Panc1 (cell line): ENCODE measurements around the gene EFNA5. TPM values are rescaled to one million over a fixed set of nuclear protein-coding genes. Genes with fewer than 3 reads are reported as not detected.

Source experiments
- ATAC-seq: fragments of 200-7000 bp; cut with Tn5 transposase; 2 replicates; pipeline ENCODE4 v1.9.1; 2020; ENCODE audit warnings: mild to moderate bottlenecking, moderate library complexity
- BruUV-seq: library from RNA; stranded (reverse); fragments of 400-500 nt; replicated peaks from 2 replicates; lab custom pipeline; 2021; lab: Mats Ljungman, UMichigan
- CTCF ChIA-PET: fragments of 300-600 bp; sonication (Branson Sonifier 250); formaldehyde crosslinking; loops from one replicate; lab custom pipeline; 2022; ENCODE audit warnings: antibody characterized with exemption; lab: Charles Lee
- POLR2A ChIA-PET: fragments of 300-600 bp; sonication (Branson Sonifier 250); formaldehyde crosslinking; loops from one replicate; lab custom pipeline; 2022; ENCODE audit warnings: antibody characterized with exemption; lab: Charles Lee
- DNase-seq: peaks from one replicate; pipeline ENCODE4 v3.0.0-alpha.2; 2010; ENCODE audit warnings: low read depth, low spot score
- H3K27ac ChIP-seq: 2 replicates; pipeline ENCODE4 v1.5.1; 2011; ENCODE audit warnings: mild to moderate bottlenecking, low read length, inconsistent platforms
- H3K27me3 ChIP-seq: fragments of 200-500 bp; sonication (Bioruptor generic); 2 replicates; pipeline ENCODE4 v1.6.0; 2014; ENCODE audit warnings: low read length, inconsistent platforms; ENCODE audit not compliant: control insufficient read depth, insufficient read depth
- H3K36me3 ChIP-seq: fragments of 200-500 bp; sonication (Bioruptor generic); 2 replicates; pipeline ENCODE4 v1.5.1; 2014; ENCODE audit warnings: inconsistent platforms, mild to moderate bottlenecking, low read length, moderate library complexity; ENCODE audit not compliant: control insufficient read depth, insufficient read depth
- H3K4me1 ChIP-seq: 2 replicates; pipeline ENCODE4 v1.5.1; 2011; ENCODE audit warnings: inconsistent platforms, mild to moderate bottlenecking, low read length, moderate library complexity; ENCODE audit not compliant: control insufficient read depth, insufficient read depth
- H3K4me3 ChIP-seq, 2 experiments: 2 replicates each; pipeline ENCODE4 v1.5.1; 2011 to 2012; ENCODE audit warnings: low read depth in 2 of 2, low read length in 2 of 2, mild to moderate bottlenecking in 2 of 2, inconsistent platforms in 1 of 2, moderate library complexity in 1 of 2
- H3K9me3 ChIP-seq: fragments of 200-500 bp; sonication (Bioruptor generic); 2 replicates; pipeline ENCODE4 v1.5.1; 2014; ENCODE audit warnings: low read depth, mild to moderate bottlenecking, inconsistent platforms, low read length, moderate library complexity; ENCODE audit not compliant: control insufficient read depth, insufficient read depth
- POLR2AphosphoS5 ChIP-seq: IDR thresholded peaks from 2 replicates; pipeline ENCODE4 v1.6.1; 2012; ENCODE audit warnings: mild to moderate bottlenecking, low read depth, low read length, moderate library complexity
- SIN3A ChIP-seq: IDR thresholded peaks from 2 replicates; pipeline ENCODE4 v1.6.1; 2012; ENCODE audit warnings: low read depth, mild to moderate bottlenecking, low read length, moderate library complexity, borderline replicate concordance; ENCODE audit not compliant: insufficient read depth
- TCF7L2 ChIP-seq: IDR thresholded peaks from 2 replicates; pipeline ENCODE4 v1.6.1; 2011; ENCODE audit warnings: mild to moderate bottlenecking, low read depth, low read length, inconsistent platforms
- in situ Hi-C: cut with HindIII; loops from 2 replicates; pipeline ENCODE4 v1.10.0; 2016; ENCODE audit warnings: low sequenced_read_pairs, low pct_unique_long_range_greater_than_20kb
- intact Hi-C: fragments of 100-400 bp; cut with micrococcal nuclease; formaldehyde crosslinking; loops from one replicate; pipeline ENCODE4 v1.10.0; 2022; ENCODE audit not compliant: unreplicated experiment
- total RNA-seq: library from RNA; stranded (reverse); gene quantifications from one replicate; pipeline ENCODE4 v1.2.1, GENCODE V29; 2021; ENCODE audit not compliant: unreplicated experiment
- TF ChIP-seq, protein P1 (sequence below): fragments of 450-650 bp; IDR thresholded peaks from 2 replicates; pipeline ENCODE4 v1.5.1; 2017; ENCODE audit warnings: mild to moderate bottlenecking
- TF ChIP-seq, protein P2 (sequence below), 2 experiments: IDR thresholded peaks; 2 replicates each; pipeline ENCODE4 v1.6.1; 2011 to 2012; ENCODE audit warnings: low read depth in 2 of 2, control low read depth in 1 of 2, low read length in 1 of 2, mild to moderate bottlenecking in 1 of 2, moderate library complexity in 1 of 2; ENCODE audit not compliant: insufficient read depth in 1 of 2

EFNA5 gene
- total RNA-seq, 1 experiment from 2014 or later = 30.5 TPM

DNA sequence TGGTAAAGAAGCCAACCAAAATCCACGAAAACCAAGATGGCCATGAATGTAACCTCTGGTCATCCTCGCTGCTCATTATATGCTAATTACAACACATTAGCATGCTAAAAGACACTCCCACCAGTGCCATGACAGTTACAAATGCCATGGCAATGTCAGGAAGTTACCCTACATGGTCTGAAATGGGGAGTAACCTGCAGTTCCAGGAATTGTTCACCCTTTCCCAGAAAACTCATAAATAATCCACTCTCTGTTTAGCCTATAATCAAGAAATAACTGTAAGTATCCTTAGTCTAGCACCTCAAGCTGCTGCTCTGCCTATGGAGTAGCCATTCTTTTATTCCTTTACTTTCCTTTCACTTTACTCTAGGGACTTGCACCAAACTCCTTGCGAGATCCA lies 160.6 kb downstream of the EFNA5 start:
- POLR2A ChIA-PET = no interaction called here
- H3K36me3 ChIP-seq = no peaks in the 10 kb centered on the region
- no peaks in the 10 kb centered on the region for H3K27me3 ChIP-seq
- ATAC-seq (no peak), DNase-seq (no peak)
- in situ Hi-C loops (no loop called here), intact Hi-C loops (no loop called here)
- no peak overlapping the region for H3K4me3 ChIP-seq
- CTCF ChIA-PET = interaction anchor here (0.7 kb wide), 1 partner anchor 263 kb away, joined by 3 read pairs; no protein-coding TSS in a partner anchor
- no peaks in the 10 kb centered on the region for H3K9me3 ChIP-seq
- TF ChIP-seq SIN3A (no peak), TCF7L2 (no peak), POLR2AphosphoS5 (no peak)
- TF ChIP-seq, protein P1, sequence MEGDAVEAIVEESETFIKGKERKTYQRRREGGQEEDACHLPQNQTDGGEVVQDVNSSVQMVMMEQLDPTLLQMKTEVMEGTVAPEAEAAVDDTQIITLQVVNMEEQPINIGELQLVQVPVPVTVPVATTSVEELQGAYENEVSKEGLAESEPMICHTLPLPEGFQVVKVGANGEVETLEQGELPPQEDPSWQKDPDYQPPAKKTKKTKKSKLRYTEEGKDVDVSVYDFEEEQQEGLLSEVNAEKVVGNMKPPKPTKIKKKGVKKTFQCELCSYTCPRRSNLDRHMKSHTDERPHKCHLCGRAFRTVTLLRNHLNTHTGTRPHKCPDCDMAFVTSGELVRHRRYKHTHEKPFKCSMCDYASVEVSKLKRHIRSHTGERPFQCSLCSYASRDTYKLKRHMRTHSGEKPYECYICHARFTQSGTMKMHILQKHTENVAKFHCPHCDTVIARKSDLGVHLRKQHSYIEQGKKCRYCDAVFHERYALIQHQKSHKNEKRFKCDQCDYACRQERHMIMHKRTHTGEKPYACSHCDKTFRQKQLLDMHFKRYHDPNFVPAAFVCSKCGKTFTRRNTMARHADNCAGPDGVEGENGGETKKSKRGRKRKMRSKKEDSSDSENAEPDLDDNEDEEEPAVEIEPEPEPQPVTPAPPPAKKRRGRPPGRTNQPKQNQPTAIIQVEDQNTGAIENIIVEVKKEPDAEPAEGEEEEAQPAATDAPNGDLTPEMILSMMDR = no peak
- TF ChIP-seq, protein P2, sequence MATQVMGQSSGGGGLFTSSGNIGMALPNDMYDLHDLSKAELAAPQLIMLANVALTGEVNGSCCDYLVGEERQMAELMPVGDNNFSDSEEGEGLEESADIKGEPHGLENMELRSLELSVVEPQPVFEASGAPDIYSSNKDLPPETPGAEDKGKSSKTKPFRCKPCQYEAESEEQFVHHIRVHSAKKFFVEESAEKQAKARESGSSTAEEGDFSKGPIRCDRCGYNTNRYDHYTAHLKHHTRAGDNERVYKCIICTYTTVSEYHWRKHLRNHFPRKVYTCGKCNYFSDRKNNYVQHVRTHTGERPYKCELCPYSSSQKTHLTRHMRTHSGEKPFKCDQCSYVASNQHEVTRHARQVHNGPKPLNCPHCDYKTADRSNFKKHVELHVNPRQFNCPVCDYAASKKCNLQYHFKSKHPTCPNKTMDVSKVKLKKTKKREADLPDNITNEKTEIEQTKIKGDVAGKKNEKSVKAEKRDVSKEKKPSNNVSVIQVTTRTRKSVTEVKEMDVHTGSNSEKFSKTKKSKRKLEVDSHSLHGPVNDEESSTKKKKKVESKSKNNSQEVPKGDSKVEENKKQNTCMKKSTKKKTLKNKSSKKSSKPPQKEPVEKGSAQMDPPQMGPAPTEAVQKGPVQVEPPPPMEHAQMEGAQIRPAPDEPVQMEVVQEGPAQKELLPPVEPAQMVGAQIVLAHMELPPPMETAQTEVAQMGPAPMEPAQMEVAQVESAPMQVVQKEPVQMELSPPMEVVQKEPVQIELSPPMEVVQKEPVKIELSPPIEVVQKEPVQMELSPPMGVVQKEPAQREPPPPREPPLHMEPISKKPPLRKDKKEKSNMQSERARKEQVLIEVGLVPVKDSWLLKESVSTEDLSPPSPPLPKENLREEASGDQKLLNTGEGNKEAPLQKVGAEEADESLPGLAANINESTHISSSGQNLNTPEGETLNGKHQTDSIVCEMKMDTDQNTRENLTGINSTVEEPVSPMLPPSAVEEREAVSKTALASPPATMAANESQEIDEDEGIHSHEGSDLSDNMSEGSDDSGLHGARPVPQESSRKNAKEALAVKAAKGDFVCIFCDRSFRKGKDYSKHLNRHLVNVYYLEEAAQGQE (IDR thresholded peaks at IDR 0.05; ENCODE audit: insufficient read depth in 1 of 2, low read depth in 2 of 2, low read length in 1 of 2) = no peak
- BruUV-seq = no TSS peak
- H3K4me1 ChIP-seq = peaks cover 4% of the 10 kb centered on the region; the same call in 1 of the 2 replicates
- H3K27ac ChIP-seq = no peak overlapping the region

DNA sequence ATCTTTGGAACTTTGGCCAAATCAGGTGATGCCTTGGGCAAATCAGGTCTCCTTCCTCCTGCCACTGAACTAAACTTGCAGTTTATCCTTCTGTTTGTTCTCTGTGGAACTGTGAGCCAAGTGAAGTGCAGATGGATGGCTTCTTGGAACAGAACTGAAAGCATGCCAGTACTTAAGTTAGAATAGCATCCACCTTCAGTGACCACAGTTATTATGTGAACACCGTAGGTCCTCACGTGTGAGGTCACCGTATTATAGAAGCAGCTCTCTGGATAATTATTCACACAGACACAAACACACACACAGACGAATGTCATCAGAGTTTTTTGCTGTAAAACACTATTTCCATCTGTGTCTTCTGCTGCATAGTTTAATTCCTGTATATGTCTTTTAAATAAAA lies 162.6 kb downstream of the EFNA5 start:
- Histone ChIP-seq H3K27ac (no peak overlapping the region), H3K36me3 (no peaks in the 10 kb centered on the region), H3K27me3 (no peaks in the 10 kb centered on the region), H3K4me3 (no peak overlapping the region), H3K9me3 (no peaks in the 10 kb centered on the region), H3K4me1 (peaks cover 4% of the 10 kb centered on the region; the same call in 1 of the 2 replicates)
- CTCF ChIA-PET = no interaction called here
- POLR2A ChIA-PET = no interaction called here
- in situ Hi-C loops (no loop called here), intact Hi-C loops (no loop called here)
- DNase-seq (no peak), ATAC-seq (no peak)
- BruUV-seq = no TSS peak
- TF ChIP-seq POLR2AphosphoS5 = no peak
- TF ChIP-seq, protein P2 (IDR thresholded peaks at IDR 0.05; ENCODE audit: insufficient read depth in 1 of 2, low read depth in 2 of 2, low read length in 1 of 2) = no peak
- no peak for TF ChIP-seq TCF7L2
- TF ChIP-seq, protein P1 = no peak
- TF ChIP-seq SIN3A = no peak
